GM19395 (cell line): Measurements from ENCODE around the gene NR6A1.

Source experiments
- ATAC-seq: cut with Tn5 transposase; IDR thresholded peaks from one replicate; pipeline ENCODE4 v1.9.1; 2021; ENCODE audit warnings: mild to moderate bottlenecking, moderate library complexity; ENCODE audit not compliant: unreplicated experiment

The NR6A1 gene

GRCh38 chr9:124479371-124479770 is 291.7 kb downstream of the NR6A1 start:
- ATAC-seq, result no peak

DNA sequence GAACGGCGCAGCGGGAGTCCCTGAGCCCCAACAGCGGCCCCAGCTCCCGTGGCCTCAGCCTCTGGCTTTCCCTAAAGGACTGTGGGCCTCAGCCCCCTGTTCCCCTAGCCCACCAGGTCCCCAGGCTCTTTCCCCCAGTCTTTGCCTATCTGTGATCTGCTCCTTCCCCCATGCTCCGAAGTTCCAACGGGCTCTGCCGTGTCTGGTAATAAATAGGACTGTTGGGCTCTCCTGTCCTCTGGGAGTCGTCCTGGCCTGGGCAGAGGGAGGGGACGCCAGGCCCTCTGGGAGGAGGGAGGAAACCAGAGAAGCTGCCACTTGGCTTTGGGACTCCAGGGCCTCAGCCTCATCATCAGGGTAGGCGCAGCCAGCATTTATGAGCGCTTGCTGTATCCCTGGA is 292.8 kb downstream of the NR6A1 start:
- no peak for ATAC-seq

DNA sequence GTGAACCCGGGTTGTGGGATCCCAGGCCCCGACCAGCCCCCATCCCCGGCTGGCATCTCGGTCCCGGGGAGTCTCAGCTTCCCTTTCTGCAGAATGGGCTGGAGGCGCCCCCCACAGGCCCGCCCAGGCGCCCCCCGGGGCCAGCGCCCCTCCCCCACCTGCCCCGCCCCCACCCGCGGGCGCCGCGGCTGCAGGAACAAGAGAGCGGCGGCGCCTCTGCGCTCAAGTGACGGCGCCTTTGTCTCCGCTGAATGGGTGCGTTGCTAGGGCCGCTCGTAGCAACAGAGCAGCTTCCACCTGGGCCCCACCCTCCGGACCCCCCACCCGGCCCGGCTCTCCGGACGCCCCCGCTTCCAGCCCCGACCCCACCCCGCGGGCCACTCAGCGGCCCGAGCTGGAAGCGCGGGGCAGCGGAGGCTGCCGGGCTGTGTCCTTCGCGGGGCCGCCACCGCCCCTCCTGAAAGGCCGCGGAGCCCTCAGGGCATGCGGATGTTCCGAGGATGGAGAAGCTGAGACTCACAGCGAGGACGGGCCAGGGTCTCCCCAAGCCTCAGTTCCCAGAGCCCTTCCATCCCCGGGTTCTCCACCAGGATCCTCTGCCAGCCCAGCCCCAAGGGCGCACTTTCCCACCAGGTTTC is 293.3 kb downstream of the NR6A1 start:
- no peak for ATAC-seq

GRCh38 chr9:124477211-124477647 is 293.9 kb downstream of the NR6A1 start:
- ATAC-seq, result no peak

- ATAC-seq, result no peak
Observed at GRCh38 chr9:124475868-124476690, 295.0 kb downstream of the NR6A1 start.

- no peak for ATAC-seq
Observed at GRCh38 chr9:124475158-124475867, 295.8 kb downstream of the NR6A1 start.

DNA sequence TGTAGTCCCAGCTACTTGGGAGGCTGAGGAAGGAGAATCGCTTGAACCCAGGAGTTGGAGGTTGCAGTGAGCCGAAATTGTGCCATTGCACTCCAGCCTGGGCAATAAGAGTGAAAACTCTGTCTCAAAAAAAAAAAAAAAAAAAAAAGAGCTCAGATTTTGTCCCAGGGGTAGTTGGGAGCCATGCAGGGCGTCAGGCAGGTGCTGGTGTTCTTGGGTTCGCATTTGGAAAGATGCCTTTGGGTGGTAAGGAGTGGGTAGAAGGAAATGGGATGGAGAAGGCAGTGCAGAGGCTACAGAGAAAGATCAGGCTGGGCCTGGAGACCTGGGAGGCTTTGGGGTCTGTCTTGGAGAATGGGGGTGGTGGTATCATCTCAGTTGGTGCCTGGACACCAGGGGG is 297.0 kb downstream of the NR6A1 start:
- ATAC-seq, result no peak

DNA sequence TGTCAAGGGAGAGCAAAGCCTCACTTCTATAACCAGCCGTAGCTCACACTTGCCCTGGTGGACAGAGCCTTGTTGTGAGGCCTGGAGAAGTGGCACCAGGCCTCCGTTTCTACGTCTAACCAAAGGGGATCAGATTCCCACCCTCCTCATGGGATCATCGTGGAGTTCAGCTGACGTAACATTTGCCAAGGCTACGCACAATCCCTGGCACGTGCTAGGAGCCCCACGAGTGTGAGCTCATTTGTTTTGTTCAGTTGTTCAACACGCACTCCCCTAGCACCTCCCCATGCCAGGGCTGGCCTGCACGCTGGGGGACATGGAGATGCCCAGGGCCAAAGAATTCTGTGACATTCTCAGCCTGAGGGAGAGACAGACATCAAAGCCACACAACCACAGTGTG is 297.8 kb downstream of the NR6A1 start:
- no peak for ATAC-seq

GRCh38 chr9:124472770-124473169 is 298.3 kb downstream of the NR6A1 start:
- ATAC-seq, result no peak

- no peak for ATAC-seq
Observed at GRCh38 chr9:124471761-124472160, 299.4 kb downstream of the NR6A1 start.

DNA sequence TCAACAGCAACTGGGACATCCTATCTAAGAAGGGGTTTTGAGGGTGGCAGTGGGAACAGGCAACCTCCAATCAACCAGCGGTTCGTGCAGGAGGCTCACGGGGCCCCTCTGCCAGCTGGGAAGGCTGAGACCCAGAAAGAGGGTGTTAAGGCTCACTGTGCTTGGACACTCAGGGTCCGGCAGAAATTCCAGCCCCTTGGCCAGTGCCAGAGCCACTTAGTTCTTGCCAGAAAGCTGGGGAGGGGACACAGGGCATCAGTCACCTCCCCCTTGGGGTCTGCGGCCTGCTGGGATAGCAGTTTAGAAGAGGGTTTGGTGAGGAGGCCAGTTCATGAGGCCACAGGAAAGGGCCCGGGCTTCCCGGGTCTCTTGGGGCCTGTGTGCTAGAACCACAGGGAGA is 300.4 kb downstream of the NR6A1 start:
- ATAC-seq, result no peak

GRCh38 chr9:124470306-124470705 is 300.8 kb downstream of the NR6A1 start:
- no peak for ATAC-seq

DNA sequence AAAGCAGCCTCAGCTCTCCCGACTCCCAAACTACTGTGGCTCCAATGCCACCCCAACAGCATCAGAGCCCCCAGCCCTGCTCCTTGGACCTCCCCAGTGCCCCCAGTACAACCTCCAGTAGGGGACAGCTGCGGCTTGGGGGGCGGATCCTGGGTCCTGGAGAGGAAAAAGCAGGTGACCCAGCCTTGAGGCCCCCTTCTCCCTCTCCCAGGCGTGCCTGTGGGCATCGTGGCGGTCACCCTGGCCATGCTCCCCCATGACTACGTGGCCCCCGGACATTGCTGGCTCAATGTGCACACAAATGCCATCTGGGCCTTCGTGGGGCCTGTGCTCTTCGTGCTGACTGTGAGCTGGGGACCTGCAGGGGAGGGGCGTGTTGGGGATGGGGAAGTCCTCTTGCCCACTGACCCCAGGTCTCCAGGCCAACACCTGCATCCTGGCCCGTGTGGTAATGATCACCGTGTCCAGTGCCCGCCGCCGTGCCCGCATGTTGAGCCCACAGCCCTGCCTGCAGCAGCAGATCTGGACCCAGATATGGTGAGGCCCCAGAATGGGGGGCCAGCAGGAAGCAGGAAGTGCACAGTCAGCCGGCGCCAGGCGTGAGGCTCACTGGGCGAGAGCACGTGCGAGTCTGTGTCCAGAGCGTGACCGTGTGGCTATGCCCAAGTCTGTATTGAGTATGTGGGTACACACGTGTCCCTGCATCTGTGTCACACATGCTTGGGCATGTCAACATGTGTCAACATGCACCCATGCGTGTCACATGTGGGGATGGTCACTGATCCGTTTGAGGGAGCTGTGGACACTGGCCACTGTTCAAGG is 301.9 kb downstream of the NR6A1 start:
- ATAC-seq, result no peak

DNA sequence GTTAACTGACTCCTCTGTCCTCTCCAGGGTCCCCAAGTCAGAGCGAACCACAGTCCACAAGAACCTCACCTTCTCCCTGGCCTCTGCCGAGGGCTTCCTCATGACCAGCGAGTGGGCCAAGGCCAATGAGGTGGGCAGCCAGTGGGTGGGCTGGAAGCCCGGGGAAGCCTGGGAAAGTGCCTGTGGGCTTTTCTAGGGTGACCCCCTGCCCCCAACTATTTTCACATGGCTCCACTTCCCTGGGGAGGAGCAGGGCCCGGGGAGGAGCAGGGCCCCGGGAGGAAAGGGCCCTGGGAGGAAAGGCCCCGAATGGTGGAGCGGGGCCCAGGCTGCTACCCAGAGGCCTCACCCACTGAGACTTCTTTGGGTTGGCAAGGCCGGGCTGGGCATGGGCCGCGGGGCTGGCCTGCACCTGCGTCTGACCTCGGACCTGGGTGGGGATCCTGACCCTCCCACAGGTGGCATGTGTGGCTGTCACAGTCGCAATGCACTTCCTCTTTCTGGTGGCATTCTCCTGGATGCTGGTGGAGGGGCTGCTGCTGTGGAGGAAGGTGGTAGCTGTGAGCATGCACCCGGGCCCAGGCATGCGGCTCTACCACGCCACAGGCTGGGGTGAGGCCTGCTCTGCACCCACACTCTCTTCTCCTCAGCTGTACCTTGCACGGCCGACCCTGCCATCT is 302.9 kb downstream of the NR6A1 start:
- no peak for ATAC-seq

DNA sequence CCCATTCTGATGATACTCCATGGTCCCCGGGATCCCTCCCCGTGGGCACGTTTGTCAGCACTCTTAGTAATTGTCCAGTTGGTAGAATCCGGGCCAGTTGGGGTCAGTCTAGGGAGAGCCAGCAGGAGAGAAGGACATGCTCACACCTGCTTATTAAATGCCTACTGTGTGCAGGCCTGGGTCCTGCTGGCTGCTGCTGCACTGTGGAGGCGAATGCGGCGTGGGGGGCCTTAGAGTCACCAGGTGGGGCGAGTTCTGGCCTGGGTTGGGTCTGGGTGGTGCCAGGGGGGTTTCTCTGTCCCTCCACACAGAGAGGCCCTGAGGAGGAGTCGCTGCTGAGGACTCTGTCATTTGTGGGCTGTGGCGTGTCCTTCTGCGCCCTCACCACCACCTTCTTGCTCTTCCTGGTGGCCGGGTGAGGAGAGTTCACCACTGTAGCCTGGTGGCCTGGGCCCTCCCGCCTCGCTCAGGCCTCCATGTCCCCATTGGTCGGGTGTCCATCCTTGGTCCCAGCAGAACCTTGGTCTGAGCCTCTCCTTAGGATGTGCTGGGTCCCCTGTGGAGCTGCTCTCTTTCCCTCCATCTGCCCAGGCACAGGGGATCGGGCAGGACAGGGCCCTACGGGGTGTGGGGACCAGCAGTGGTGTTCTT is 303.6 kb downstream of the NR6A1 start:
- no peak for ATAC-seq
